ENCODE data around the gene THEMIS2.

THEMIS2 gene

GRCh38 chr1:27922272-27922671 is 49.9 kb downstream of the THEMIS2 start:
- H3K4me1 ChIP-seq (ENCODE audit: control insufficient read depth, insufficient read depth, low read length, unreplicated experiment) = no peaks in the 10 kb centered on the region
- H3K79me2 ChIP-seq (ENCODE audit: control insufficient read depth, insufficient read depth, low read length, unreplicated experiment) = no peaks in the 10 kb centered on the region
- H3K4me3 ChIP-seq (ENCODE audit: low read depth, low read length) = no peak overlapping the region
- no peak overlapping the region for H3K27ac ChIP-seq (ENCODE audit: low read depth, low read length)
- H3K27me3 ChIP-seq (ENCODE audit: insufficient read depth, low read length) = no peaks in the 10 kb centered on the region
- H2AFZ ChIP-seq (ENCODE audit: low read length, unreplicated experiment) = no peak overlapping the region
- no peaks in the 10 kb centered on the region for H3K36me3 ChIP-seq (ENCODE audit: insufficient read depth, low read length)

- Histone ChIP-seq H3K4me3 (ENCODE audit: low read depth, low read length) (no peak overlapping the region), H2AFZ (ENCODE audit: low read length, unreplicated experiment) (no peak overlapping the region)
Observed at GRCh38 chr1:27928216-27928954, 56.0 kb downstream of the THEMIS2 start.

GRCh38 chr1:27931184-27931583 is 58.8 kb downstream of the THEMIS2 start:
- no peak overlapping the region for H2AFZ ChIP-seq (ENCODE audit: low read length, unreplicated experiment)

More at GRCh38 chr1:27928216-27928954, 56.0 kb downstream of the THEMIS2 start:
- Histone ChIP-seq H3K36me3 (ENCODE audit: insufficient read depth, low read length) (no peaks in the 10 kb centered on the region), H3K4me1 (ENCODE audit: control insufficient read depth, insufficient read depth, low read length, unreplicated experiment) (no peaks in the 10 kb centered on the region), H3K27me3 (ENCODE audit: insufficient read depth, low read length) (no peaks in the 10 kb centered on the region), H3K79me2 (ENCODE audit: control insufficient read depth, insufficient read depth, low read length, unreplicated experiment) (no peaks in the 10 kb centered on the region), H3K27ac (ENCODE audit: low read depth, low read length) (no peak overlapping the region)

GRCh38 chr1:27931759-27932158 is 59.4 kb downstream of the THEMIS2 start:
- no peak overlapping the region for H2AFZ ChIP-seq (ENCODE audit: low read length, unreplicated experiment)
- no peak overlapping the region for H3K27ac ChIP-seq (ENCODE audit: low read depth, low read length)
- H3K79me2 ChIP-seq (ENCODE audit: control insufficient read depth, insufficient read depth, low read length, unreplicated experiment) = no peaks in the 10 kb centered on the region
- H3K4me3 ChIP-seq (ENCODE audit: low read depth, low read length) = no peak overlapping the region
- no peaks in the 10 kb centered on the region for H3K36me3 ChIP-seq (ENCODE audit: insufficient read depth, low read length)
- peaks cover 11% of the 10 kb centered on the region for H3K27me3 ChIP-seq (ENCODE audit: insufficient read depth, low read length)
- no peaks in the 10 kb centered on the region for H3K4me1 ChIP-seq (ENCODE audit: control insufficient read depth, insufficient read depth, low read length, unreplicated experiment)

More at GRCh38 chr1:27931184-27931583, 58.8 kb downstream of the THEMIS2 start:
- Histone ChIP-seq H3K27ac (ENCODE audit: low read depth, low read length) (no peak overlapping the region), H3K79me2 (ENCODE audit: control insufficient read depth, insufficient read depth, low read length, unreplicated experiment) (no peaks in the 10 kb centered on the region), H3K4me1 (ENCODE audit: control insufficient read depth, insufficient read depth, low read length, unreplicated experiment) (no peaks in the 10 kb centered on the region), H3K36me3 (ENCODE audit: insufficient read depth, low read length) (no peaks in the 10 kb centered on the region), H3K4me3 (ENCODE audit: low read depth, low read length) (no peak overlapping the region), H3K27me3 (ENCODE audit: insufficient read depth, low read length) (peaks cover 11% of the 10 kb centered on the region)

GRCh38 chr1:27934818-27935549 is 62.6 kb downstream of the THEMIS2 start, which contains the start of gene SMPDL3B:
TSS of gene SMPDL3B (plus strand) at chr1:27935000. CDS start at chr1:27935184, 184 bp downstream.
- Histone ChIP-seq H3K4me3 (ENCODE audit: low read depth, low read length) (peak within 1 kb of the TSS; percentile 49), H3K36me3 (ENCODE audit: insufficient read depth, low read length) (no peaks in the 10 kb centered on the region), H3K27me3 (ENCODE audit: insufficient read depth, low read length) (peaks cover 11% of the 10 kb centered on the region), H3K27ac (ENCODE audit: low read depth, low read length) (no peak within 1 kb of the TSS), H3K79me2 (ENCODE audit: control insufficient read depth, insufficient read depth, low read length, unreplicated experiment) (no peaks in the 10 kb centered on the region), H3K4me1 (ENCODE audit: control insufficient read depth, insufficient read depth, low read length, unreplicated experiment) (peaks cover 5% of the 10 kb centered on the region), H2AFZ (ENCODE audit: low read length, unreplicated experiment) (peak within 1 kb of the TSS; percentile 24)

GRCh38 chr1:27935721-27936120 is 63.4 kb downstream of the THEMIS2 start:
- Histone ChIP-seq H2AFZ (ENCODE audit: low read length, unreplicated experiment) (no peak overlapping the region), H3K27me3 (ENCODE audit: insufficient read depth, low read length) (peaks cover 11% of the 10 kb centered on the region), H3K4me3 (ENCODE audit: low read depth, low read length) (no peak overlapping the region), H3K4me1 (ENCODE audit: control insufficient read depth, insufficient read depth, low read length, unreplicated experiment) (peaks cover 5% of the 10 kb centered on the region), H3K36me3 (ENCODE audit: insufficient read depth, low read length) (no peaks in the 10 kb centered on the region), H3K27ac (ENCODE audit: low read depth, low read length) (no peak overlapping the region), H3K79me2 (ENCODE audit: control insufficient read depth, insufficient read depth, low read length, unreplicated experiment) (no peaks in the 10 kb centered on the region)

All from ACC112 (cell line).